H1 (cell line): ENCODE results near the gene COL8A1.

Experiments
- POLR2A ChIP-seq, 2 experiments: IDR thresholded peaks; 1 replicate in 1 of 2; 2 replicates in 1 of 2; pipeline ENCODE4 v1.6.1; 2011; ENCODE audit warnings: low read depth in 2 of 2, low read length in 2 of 2, mild to moderate bottlenecking in 2 of 2; ENCODE audit errors: control extremely low read depth in 1 of 2
- SIRT6 ChIP-seq: IDR thresholded peaks from one replicate; pipeline ENCODE4 v1.7.1; 2012; ENCODE audit warnings: low read length, inconsistent platforms
- TEAD4 ChIP-seq: IDR thresholded peaks from 2 replicates; pipeline ENCODE4 v1.6.1; 2012; ENCODE audit warnings: low read depth, low read length, inconsistent platforms, mixed read lengths
- TF ChIP-seq, protein P1 (sequence below), 3 experiments: IDR thresholded peaks; 1 replicate in 2 of 3; 2 replicates in 1 of 3; pipeline versions ENCODE4 v1.5.1 to v1.6.1; 2011; ENCODE audit warnings: low read length in 3 of 3, mild to moderate bottlenecking in 3 of 3, inconsistent platforms in 2 of 3, low read depth in 1 of 3, moderate library complexity in 1 of 3; ENCODE audit not compliant: insufficient read depth in 1 of 3; ENCODE audit errors: control extremely low read depth in 1 of 3

DNA sequence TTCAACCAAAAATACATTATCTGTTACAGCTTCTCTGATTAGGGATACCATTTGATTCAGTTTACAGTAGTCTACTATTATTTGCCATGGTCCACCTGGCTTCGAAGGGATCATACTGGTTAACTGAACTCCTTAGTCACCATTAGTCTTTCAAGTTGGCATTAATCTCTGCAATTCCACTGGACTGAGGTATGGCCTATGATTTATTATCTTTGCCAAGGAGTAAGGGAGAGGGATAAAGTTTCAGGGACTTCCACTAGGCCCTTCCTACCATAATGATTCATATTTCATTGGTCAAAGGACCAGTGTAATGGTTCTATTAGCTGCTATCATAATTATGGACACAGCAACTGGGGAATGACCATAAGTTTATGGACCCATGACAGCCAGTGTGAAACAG lies 172.0 kb downstream of the COL8A1 start:
- TF ChIP-seq TEAD4: no peak
- TF ChIP-seq, protein P1, sequence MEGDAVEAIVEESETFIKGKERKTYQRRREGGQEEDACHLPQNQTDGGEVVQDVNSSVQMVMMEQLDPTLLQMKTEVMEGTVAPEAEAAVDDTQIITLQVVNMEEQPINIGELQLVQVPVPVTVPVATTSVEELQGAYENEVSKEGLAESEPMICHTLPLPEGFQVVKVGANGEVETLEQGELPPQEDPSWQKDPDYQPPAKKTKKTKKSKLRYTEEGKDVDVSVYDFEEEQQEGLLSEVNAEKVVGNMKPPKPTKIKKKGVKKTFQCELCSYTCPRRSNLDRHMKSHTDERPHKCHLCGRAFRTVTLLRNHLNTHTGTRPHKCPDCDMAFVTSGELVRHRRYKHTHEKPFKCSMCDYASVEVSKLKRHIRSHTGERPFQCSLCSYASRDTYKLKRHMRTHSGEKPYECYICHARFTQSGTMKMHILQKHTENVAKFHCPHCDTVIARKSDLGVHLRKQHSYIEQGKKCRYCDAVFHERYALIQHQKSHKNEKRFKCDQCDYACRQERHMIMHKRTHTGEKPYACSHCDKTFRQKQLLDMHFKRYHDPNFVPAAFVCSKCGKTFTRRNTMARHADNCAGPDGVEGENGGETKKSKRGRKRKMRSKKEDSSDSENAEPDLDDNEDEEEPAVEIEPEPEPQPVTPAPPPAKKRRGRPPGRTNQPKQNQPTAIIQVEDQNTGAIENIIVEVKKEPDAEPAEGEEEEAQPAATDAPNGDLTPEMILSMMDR (IDR thresholded peaks at IDR 0.05; ENCODE audit: control extremely low read depth in 1 of 3, insufficient read depth in 1 of 3, low read depth in 1 of 3, low read length in 3 of 3): no peak
- TF ChIP-seq POLR2A (IDR thresholded peaks at IDR 0.05; ENCODE audit: control extremely low read depth in 1 of 2, low read depth in 2 of 2, low read length in 2 of 2): no peak
- no peak for TF ChIP-seq SIRT6
